HTR-8/SVneo (cell line): ENCODE results near the gene XPR1.
A peak's percentile ranks its signal among the peaks of the same experiment; 100 is the strongest.

Experiments used
- DNase-seq: peaks from one replicate; pipeline ENCODE4 v3.0.0; 2011; ENCODE audit warnings: low spot score, mixed read lengths; ENCODE audit not compliant: insufficient read length
- FAIRE-seq: peaks from 2 replicates; lab custom pipeline; 2011; peaks lifted over from hg19 to GRCh38; lab: Jason Lieb, UNC

XPR1 gene

GRCh38 chr1:180614730-180615129, 17.1 kb upstream of the XPR1 start:
- DNase-seq (no peak), FAIRE-seq (no peak)

GRCh38 chr1:180615493-180616290, 16.1 kb upstream of the XPR1 start:
- FAIRE-seq (no peak), DNase-seq (no peak)

GRCh38 chr1:180616439-180616838, 15.4 kb upstream of the XPR1 start:
- FAIRE-seq, result no peak
- DNase-seq, result no peak

- no peak for FAIRE-seq
- no peak for DNase-seq
Observed at GRCh38 chr1:180617774-180618395, 13.9 kb upstream of the XPR1 start.

GRCh38 chr1:180620581-180620980, 11.2 kb upstream of the XPR1 start:
- FAIRE-seq, result no peak
- DNase-seq, result no peak

GRCh38 chr1:180622658-180623508, 8.9 kb upstream of the XPR1 start:
- no peak for DNase-seq
- FAIRE-seq, result no peak

- FAIRE-seq (no peak), DNase-seq (peak; percentile 22)
Observed at GRCh38 chr1:180623579-180624347, 8.1 kb upstream of the XPR1 start.

GRCh38 chr1:180626711-180627110, 5.1 kb upstream of the XPR1 start:
- no peak for FAIRE-seq

GRCh38 chr1:180627411-180627810, 4.4 kb upstream of the XPR1 start:
- DNase-seq, result no peak
- FAIRE-seq, result no peak

More at GRCh38 chr1:180626711-180627110, 5.1 kb upstream of the XPR1 start:
- DNase-seq, result no peak

- DNase-seq (no peak), FAIRE-seq (no peak)
Observed at GRCh38 chr1:180628646-180629045, 3.2 kb upstream of the XPR1 start.

- FAIRE-seq, result no peak
- DNase-seq, result no peak
Observed at GRCh38 chr1:180630408-180631193, 1.2 kb upstream of the XPR1 start.

- DNase-seq (no peak), FAIRE-seq (no peak)
Observed at GRCh38 chr1:180631194-180631765, 542 bp upstream of the XPR1 start.

- DNase-seq (peak; percentile 36), FAIRE-seq (no peak)
Observed at GRCh38 chr1:180632326-180633056, 669 bp downstream of the XPR1 start.

GRCh38 chr1:180633057-180634056, 1.5 kb downstream of the XPR1 start:
- DNase-seq (no peak), FAIRE-seq (no peak)

- no peak for FAIRE-seq
- no peak for DNase-seq
Observed at GRCh38 chr1:180636138-180636537, 4.3 kb downstream of the XPR1 start.

- no peak for DNase-seq
- no peak for FAIRE-seq
Observed at GRCh38 chr1:180639871-180640270, 8.0 kb downstream of the XPR1 start.

- DNase-seq (no peak), FAIRE-seq (no peak)
Observed at GRCh38 chr1:180640531-180640949, 8.7 kb downstream of the XPR1 start.
